ENCODE results near the gene TSPAN16.
"Not testable (repeated sequence)": the region's sequence is repeated elsewhere in the genome, so short reads cannot be mapped to it uniquely, and the experiment has no call there.

Gene TSPAN16

GRCh38 chr19:11269408-11269807 lies 26.6 kb upstream of the TSPAN16 start:
- DNase-seq: no peak

GRCh38 chr19:11273296-11273695 lies 22.7 kb upstream of the TSPAN16 start:
- DNase-seq: no peak

- DNase-seq: no peak
These were observed 22.0 kb upstream of the TSPAN16 start for GRCh38 chr19:11273989-11274388.

- no peak for DNase-seq
These were observed 21.4 kb upstream of the TSPAN16 start for GRCh38 chr19:11274533-11275086.

GRCh38 chr19:11278670-11279069 lies 17.3 kb upstream of the TSPAN16 start:
- no peak for DNase-seq

- peak; percentile 30 to 75 for DNase-seq
These were observed 16.3 kb upstream of the TSPAN16 start for GRCh38 chr19:11279505-11280236.

DNA sequence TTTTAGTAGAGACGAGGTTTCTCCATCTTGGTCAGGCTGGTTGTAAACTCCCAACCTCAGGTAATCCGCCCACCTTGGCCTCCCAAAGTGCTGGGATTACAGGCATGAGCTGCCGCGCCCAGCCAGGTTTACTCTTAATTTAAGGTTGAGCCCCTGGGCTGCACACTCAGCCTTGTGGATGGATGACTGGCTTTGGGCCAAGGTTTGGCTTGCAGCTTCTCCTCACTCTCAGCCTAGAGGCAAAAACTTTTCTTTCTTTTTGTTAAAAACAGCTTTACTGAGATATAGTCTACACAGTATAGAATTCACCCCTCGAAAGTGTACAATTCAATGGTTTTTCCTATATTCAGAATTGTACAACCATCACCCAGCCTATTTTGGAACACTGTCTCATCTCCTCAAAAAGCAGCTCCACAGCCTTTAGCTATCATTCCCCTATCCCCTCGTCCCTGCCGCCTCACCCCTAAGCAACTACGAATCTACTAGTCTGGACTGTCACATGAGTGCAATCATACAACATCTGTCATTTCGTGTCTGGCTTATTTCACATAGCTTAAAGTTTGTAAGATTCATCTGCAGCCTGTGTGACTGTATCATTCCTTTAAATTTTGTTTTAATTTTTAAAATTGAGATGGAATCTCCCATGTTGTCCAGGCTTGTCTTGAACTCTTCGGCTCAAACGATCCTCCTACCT lies 14.5 kb upstream of the TSPAN16 start:
- no peak for DNase-seq

DNA sequence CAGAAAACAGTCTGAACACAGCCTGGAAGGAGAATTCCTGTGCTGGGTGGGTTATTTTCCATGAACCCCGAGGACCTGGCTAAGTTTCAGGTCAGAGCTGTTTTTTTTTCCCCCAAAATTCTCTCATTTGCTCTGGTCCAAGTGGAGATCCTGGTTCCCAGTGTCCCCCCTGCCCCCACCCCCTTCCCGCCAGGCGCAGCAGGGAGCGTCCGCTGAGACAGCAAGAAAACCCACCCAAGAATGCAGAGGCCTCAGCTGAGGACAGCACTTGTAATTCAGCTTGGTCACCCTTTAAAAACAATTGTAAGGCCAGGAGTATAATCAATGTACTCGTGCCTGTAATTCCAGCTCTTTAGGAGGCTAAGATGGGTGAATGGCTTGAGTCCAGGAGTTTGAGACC lies 11.4 kb upstream of the TSPAN16 start:
- no peak for DNase-seq

DNA sequence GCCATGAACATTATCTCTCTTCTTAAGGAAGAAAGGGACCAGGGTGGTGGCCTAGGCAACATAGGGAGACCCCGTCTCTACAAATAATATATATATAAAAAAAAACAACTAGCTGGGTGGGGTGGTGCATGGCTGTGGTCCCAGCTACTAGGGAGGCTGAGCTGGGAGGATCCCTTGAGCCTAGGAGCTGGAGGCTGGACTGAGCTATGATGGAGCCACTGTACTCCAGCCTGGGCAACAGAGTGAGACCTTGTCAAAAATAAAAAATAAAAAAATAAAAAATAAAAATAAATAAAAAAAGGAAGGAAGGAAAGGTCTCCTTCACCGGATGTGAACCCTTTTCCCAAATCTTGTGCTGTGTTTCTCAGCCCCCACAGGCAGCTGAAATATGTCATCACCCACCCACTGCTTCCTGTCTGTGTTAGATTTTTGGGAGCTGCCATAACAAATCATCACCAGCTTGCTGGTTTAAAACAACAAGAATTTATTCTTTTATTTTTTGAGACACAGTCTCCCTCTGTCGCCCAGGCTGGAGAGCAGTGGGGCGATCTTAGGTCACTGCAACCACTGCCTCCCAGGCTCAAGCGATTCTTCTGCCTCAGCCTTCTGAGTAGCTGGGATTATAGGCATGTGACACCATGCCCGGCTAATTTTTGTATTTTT lies 9.5 kb upstream of the TSPAN16 start:
- DNase-seq: no peak

DNA sequence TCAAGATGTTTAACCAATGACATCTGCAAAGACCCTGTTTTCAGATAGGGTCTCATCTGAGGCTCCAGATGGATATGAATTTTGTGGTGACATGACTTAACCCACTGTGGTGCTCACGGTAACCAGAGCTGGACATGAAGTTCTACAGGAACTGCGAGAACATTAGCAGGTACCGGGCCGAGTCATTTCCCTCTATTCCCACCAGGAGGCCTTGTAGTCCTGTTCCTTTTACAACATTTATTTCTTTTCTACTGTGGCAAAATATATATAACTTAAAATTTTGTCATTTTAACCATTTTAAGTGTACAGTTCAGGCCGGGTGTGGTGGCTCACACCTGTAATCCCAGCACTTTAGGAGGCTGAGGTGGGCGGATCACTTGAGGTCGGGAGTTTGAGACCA lies 7.6 kb upstream of the TSPAN16 start:
- DNase-seq: peak in 1 of 2 donors; percentile 3

DNA sequence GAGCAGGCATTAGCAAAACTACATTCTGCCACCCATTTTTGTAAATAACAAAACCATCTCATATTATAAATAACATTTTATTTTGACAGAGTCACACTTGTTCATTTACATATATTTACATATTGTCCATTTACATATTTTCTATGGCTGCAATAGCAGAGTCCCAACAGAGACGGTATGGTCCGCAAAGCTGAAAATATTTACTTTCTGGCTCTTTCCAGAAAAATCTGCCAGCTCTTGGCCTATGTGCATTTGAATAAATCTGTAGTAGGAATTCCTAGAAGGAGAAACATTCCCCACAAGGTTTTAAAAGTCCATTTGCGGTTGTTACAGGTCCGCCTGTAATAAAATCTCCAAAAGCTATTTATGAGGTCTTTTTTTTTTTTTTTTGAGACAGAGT lies 5.7 kb upstream of the TSPAN16 start:
- no peak for DNase-seq

- DNase-seq: no peak
These were observed 4.5 kb upstream of the TSPAN16 start for GRCh38 chr19:11291415-11291814.

- DNase-seq: no peak
These were observed 4.0 kb upstream of the TSPAN16 start for GRCh38 chr19:11291991-11292390.

- DNase-seq: peak; percentile 84
These were observed 2.2 kb upstream of the TSPAN16 start for GRCh38 chr19:11293433-11294389.

- DNase-seq: no peak
These were observed 780 bp upstream of the TSPAN16 start for GRCh38 chr19:11295180-11295579.

DNA sequence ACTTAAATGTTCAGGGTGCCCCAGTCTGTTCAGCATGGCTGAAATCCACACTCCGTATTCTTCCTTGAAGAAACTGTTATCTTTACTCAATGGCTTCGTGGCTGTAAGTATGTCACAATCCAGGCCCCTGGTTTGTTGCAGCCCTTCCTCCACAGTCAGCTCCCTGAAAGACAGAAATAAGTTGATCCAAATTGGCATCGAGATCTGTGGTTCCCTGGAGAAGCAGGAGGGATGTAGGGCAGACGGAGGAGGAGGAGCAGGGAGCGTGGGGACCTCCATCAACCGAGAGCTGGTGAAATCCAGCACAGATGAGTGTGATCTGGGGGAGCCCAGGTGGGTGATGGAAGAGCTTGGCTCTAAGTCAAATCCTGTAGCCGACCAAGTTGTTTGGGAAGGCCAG lies 304 bp downstream of the TSPAN16 start:
- no peak for DNase-seq

DNA sequence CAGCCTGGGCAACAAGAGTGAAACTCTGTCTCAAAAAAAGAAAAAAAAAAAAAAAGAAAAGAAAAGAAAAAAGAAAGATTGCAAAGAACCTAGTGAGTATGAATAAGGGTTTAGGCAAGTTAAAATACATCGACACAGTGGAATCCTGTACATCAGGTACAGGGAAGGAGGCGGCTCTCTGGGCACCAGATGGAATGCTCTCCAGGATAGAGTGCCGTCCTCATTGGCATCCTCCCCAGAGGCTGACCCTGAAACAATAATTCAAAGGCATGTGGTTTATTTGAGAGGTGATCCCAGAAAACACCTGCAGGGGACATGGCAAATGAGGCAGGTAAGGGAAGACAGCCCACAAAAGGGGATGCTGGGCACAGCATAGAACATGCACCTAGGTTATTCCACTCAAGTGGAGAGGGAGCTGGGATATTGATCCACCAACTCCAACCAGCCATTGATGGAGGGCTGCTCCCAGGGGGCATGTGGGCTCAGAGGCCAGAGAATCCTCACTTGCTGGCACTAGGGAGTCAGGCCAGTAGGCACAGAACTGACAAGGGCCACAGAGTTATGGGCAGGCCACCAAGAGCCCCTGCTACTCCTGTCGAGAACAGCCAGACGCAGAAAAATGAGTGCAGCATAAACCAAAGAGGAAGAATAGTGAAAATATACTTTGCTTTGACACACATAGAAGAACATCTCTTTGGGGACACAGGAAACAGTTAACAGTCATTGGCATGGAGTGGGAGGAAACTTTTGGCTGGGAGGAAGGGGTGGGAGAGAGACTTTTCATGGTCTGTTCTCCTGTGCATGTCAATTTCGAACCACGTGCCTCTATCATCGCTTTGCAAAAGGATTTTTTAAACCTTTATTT lies 4.2 kb downstream of the TSPAN16 start:
- DNase-seq: no peak

DNA sequence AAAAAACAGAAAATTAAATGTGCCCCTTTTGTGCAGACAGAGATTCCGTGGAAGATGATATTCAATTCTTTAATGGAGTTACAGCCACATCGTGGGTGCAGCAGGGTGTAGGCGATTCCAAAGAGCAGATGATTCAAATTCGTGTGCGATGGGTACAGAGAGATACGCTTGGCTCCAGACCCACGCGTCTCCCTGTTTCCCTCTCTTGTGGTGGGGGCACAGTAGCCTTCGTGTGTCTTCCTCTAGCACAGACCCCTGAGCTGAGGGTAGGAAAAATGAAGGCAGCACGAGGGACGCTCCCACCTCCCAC lies 4.8 kb downstream of the TSPAN16 start:
- DNase-seq: no peak

DNA sequence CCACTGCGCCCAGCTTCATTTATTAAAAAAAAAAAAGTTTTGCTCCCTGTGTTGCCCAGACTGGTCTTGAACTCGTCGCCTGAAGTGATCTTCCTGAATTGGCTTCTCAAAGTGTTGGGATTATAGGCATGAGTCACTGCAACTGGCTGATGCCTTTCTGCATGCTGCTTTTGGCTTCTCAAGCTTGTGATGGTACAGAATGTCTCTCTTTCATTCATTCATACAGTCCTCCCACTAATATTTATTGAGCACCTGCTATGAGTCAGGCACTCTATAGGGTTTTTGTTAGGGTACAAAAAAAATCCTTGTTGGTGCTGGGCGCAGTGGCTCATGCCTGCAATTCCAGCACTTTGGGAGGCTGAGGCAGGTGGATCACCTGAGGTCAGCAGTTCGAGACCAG lies 9.0 kb downstream of the TSPAN16 start:
- no peak for DNase-seq

DNA sequence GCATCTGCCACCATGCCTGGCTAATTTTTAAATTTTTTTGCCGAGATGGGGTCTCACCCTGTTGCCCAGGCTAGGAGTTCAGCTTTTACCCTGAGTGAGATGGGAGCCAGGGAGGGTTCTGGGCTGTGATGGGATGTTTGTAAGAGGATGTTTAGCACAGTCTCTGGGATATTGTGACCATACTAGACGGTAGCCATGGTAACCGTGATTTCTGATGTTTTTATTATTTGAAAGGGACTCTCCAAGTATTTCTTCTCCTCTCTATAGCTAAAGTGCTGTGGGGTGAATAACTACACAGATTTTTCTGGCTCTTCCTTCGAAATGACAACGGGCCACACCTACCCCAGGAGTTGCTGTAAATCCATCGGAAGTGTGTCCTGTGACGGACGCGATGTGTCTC lies 10.4 kb downstream of the TSPAN16 start:
- DNase-seq: no peak

DNA sequence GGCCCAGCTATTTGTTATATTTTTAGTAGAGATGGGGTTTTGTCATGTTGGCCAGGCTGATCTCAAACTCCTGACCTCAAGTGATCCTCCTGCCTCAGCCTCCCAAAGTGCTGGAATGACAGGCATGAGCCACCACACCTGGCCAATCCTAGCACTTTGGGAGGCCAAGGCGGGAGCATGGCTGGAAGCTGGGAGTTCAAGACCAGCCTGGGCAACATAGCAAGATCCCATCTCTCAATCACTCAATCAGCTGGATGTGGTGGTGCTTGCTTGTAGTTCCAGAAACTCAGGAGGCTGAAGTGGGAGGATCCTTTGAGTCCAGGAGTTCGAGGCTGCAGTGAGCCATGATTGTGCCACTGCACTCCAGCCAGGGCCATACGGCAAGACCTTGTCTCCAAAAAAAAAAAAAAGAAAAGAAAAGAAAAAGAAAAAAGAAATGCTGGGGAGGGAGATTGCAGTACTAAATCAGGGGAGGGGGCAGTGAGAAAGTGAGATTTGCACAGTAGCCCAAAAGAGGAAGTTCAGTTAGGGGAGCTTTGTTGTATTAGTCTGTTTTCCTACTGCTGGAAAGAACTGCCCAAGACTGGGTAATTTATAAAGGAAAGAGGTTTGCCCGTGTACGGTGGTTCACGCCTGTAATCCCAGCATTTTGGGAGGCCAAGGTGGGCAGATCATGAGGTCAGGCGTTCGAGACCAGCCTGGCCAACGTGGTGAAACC lies 24.5 kb downstream of the TSPAN16 start:
- DNase-seq: not testable (repeated sequence)
